Bronchial epithelial cell (primary cell): ENCODE data around the gene GJA4. TPM values are rescaled to one million over a fixed set of nuclear protein-coding genes. Genes with fewer than 3 reads are reported as not detected.
A peak's percentile ranks its signal among the peaks of the same experiment; 100 is the strongest.
"Not testable (repeated sequence)": the region's sequence is repeated elsewhere in the genome, so short reads cannot be mapped to it uniquely, and the experiment has no call there.

Experiments used
- DNase-seq: peaks from one replicate; pipeline ENCODE4 v3.0.0-alpha.2; 2010; ENCODE audit warnings: low read depth
- FAIRE-seq: peaks from 2 replicates; lab custom pipeline; 2011; peaks lifted over from hg19 to GRCh38; lab: Jason Lieb, UNC
- H3K27me3 ChIP-seq: 2 replicates; pipeline ENCODE4 v1.5.1; 2011; ENCODE audit warnings: low read length; ENCODE audit not compliant: control insufficient read depth, insufficient read depth
- H3K36me3 ChIP-seq: 2 replicates; pipeline ENCODE4 v1.5.1; 2011; ENCODE audit warnings: low read length; ENCODE audit not compliant: control insufficient read depth, insufficient read depth
- H3K4me3 ChIP-seq: 2 replicates; pipeline ENCODE4 v1.5.1; 2011; ENCODE audit warnings: mild to moderate bottlenecking, low read depth, low read length, control low read depth
- total RNA-seq: library from RNA; depleted of rRNA; stranded (reverse); fragments of >200 nt; gene quantifications from 2 replicates; pipeline ENCODE4 v1.2.1, GENCODE V29; 2014
- TF ChIP-seq, protein P1 (sequence below): IDR thresholded peaks from 2 replicates; pipeline ENCODE4 v1.5.1; 2011; ENCODE audit warnings: mild to moderate bottlenecking, moderate library complexity, low read length, control low read depth, inconsistent platforms; ENCODE audit not compliant: insufficient read depth, severe bottlenecking

GJA4 gene
- total RNA-seq, 1 donor from 2014 or later = not detected

GRCh38 chr1:34770891-34771504, 21.8 kb upstream of the GJA4 start:
- Histone ChIP-seq H3K4me3 (no peak overlapping the region), H3K36me3 (no peaks in the 10 kb centered on the region), H3K27me3 (no peaks in the 10 kb centered on the region)
- DNase-seq = peak; percentile 28
- FAIRE-seq = peak; percentile 60
- TF ChIP-seq, protein P1, sequence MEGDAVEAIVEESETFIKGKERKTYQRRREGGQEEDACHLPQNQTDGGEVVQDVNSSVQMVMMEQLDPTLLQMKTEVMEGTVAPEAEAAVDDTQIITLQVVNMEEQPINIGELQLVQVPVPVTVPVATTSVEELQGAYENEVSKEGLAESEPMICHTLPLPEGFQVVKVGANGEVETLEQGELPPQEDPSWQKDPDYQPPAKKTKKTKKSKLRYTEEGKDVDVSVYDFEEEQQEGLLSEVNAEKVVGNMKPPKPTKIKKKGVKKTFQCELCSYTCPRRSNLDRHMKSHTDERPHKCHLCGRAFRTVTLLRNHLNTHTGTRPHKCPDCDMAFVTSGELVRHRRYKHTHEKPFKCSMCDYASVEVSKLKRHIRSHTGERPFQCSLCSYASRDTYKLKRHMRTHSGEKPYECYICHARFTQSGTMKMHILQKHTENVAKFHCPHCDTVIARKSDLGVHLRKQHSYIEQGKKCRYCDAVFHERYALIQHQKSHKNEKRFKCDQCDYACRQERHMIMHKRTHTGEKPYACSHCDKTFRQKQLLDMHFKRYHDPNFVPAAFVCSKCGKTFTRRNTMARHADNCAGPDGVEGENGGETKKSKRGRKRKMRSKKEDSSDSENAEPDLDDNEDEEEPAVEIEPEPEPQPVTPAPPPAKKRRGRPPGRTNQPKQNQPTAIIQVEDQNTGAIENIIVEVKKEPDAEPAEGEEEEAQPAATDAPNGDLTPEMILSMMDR = no peak

DNA sequence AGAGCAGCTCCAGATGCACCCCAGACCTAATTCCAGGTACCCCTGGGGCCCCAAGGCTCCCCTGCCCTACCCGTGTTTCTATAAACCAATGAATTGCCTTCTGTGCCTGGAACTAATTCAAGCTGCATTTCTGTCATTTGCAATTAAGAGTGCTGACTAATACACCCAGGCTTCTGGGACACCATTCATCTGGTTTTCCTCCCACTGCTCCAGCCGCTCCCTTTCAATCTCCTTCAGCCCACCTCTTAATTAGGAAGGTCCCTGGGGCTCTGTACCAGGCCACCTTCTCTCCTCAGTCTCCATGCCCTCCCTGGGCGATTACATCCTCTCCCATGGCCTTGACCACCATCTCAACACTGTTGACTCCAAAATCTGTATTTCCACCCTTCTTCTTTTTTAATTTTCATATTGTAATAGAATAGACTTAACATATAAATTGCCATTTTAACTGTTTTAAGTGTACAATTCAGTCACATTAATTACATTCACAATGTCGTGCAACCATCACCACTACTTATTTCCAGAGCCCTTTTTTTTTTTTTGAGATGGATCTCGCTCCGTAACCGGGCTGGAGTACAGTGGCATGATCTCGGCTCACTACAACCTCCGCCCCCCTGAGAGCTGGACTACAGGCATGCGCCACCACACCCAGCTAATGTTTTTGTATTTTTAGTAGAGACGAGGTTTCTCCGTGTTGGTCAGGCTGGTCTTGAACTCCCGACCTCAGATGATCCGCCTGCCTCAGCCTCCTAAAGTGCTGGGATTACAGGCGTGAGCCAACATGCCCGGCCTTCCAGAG, 21.0 kb upstream of the GJA4 start:
- FAIRE-seq = no peak
- Histone ChIP-seq H3K27me3 (no peaks in the 10 kb centered on the region), H3K4me3 (no peak overlapping the region), H3K36me3 (no peaks in the 10 kb centered on the region)
- TF ChIP-seq, protein P1 = no peak
- DNase-seq = no peak

DNA sequence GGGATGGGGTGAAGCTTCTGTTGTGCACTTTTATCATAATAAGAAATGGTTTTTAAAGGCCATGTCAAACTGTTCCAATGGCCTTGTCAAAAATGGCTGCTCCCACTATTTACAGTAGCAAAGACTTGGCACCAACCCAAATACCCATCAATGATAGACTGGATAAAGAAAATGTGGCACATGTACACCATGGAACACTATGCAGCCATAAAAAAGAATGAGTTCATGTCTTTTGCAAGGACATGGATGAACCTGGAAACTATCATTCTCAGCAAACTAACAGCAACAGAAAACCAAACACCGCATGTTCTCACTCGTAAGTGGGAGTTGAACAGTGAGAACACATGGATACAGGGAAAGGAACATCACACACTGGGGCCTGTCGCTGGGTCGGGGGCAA, 19.7 kb upstream of the GJA4 start:
- not testable (repeated sequence) for DNase-seq, H3K4me3 ChIP-seq, H3K27me3 ChIP-seq, FAIRE-seq, H3K36me3 ChIP-seq

- no peak overlapping the region for H3K4me3 ChIP-seq
- TF ChIP-seq, protein P1 = no peak
- H3K36me3 ChIP-seq = no peaks in the 10 kb centered on the region
- no peak for FAIRE-seq
- no peak for DNase-seq
- no peaks in the 10 kb centered on the region for H3K27me3 ChIP-seq
Measured at GRCh38 chr1:34774957-34775356, 17.8 kb upstream of the GJA4 start.

GRCh38 chr1:34776911-34777310, 15.9 kb upstream of the GJA4 start:
- DNase-seq (no peak), FAIRE-seq (no peak)
- TF ChIP-seq, protein P1 = no peak
- Histone ChIP-seq H3K4me3 (no peak overlapping the region), H3K27me3 (no peaks in the 10 kb centered on the region), H3K36me3 (no peaks in the 10 kb centered on the region)

- FAIRE-seq (peak; percentile 95), DNase-seq (no peak)
- H3K36me3 ChIP-seq = no peaks in the 10 kb centered on the region
- no peaks in the 10 kb centered on the region for H3K27me3 ChIP-seq
- TF ChIP-seq, protein P1 = no peak
- H3K4me3 ChIP-seq = no peak overlapping the region
Measured at GRCh38 chr1:34777519-34778321, 15.1 kb upstream of the GJA4 start.
